Right forelimb (tissue), 1 donor: ENCODE measurements around the gene SCNM1.
"Not testable (repeated sequence)": the region's sequence is repeated elsewhere in the genome, so short reads cannot be mapped to it uniquely, and the experiment has no call there.

Source experiments
- DNase-seq: peaks from one replicate; pipeline ENCODE4 v3.0.0-alpha.2; 2018

Gene SCNM1

GRCh38 chr1:151147132-151147503, 18.8 kb upstream of the SCNM1 start:
- no peak for DNase-seq

GRCh38 chr1:151147665-151148064, 18.3 kb upstream of the SCNM1 start:
- no peak for DNase-seq

GRCh38 chr1:151156515-151156819, 9.5 kb upstream of the SCNM1 start, which contains the start of gene TNFAIP8L2:
Gene TNFAIP8L2, plus strand, starts transcription at chr1:151156649. Its CDS starts 2,049 bp downstream, at chr1:151158698.
- DNase-seq = no peak

- no peak for DNase-seq
Observed at GRCh38 chr1:151157067-151157531, 8.8 kb upstream of the SCNM1 start.

GRCh38 chr1:151158326-151158725, 7.6 kb upstream of the SCNM1 start:
- no peak for DNase-seq

GRCh38 chr1:151158751-151159251, 7.1 kb upstream of the SCNM1 start:
- no peak for DNase-seq

- DNase-seq = no peak
Observed at GRCh38 chr1:151159373-151159772, 6.6 kb upstream of the SCNM1 start.

GRCh38 chr1:151164732-151165280, 1.1 kb upstream of the SCNM1 start:
- no peak for DNase-seq

GRCh38 chr1:151165281-151165737, 635 bp upstream of the SCNM1 start:
- peak; percentile 74 for DNase-seq

GRCh38 chr1:151166505-151166956, 587 bp downstream of the SCNM1 start:
- DNase-seq = no peak

GRCh38 chr1:151167116-151167515, 1.2 kb downstream of the SCNM1 start:
- DNase-seq = no peak

- no peak for DNase-seq
Observed at GRCh38 chr1:151171190-151171589, 5.2 kb downstream of the SCNM1 start.

- DNase-seq = no peak
Observed at GRCh38 chr1:151175041-151175741, 9.2 kb downstream of the SCNM1 start.

- no peak for DNase-seq
Observed at GRCh38 chr1:151175863-151176262, 9.9 kb downstream of the SCNM1 start, which contains the start of gene TMOD4. Gene TMOD4, minus strand, starts transcription at chr1:151175981. Its CDS starts 1,106 bp downstream, at chr1:151174875.

- no peak for DNase-seq
Observed at GRCh38 chr1:151176514-151177045, 10.6 kb downstream of the SCNM1 start.

GRCh38 chr1:151184211-151184610, 18.3 kb downstream of the SCNM1 start:
- DNase-seq = no peak

- no peak for DNase-seq
Observed at GRCh38 chr1:151187205-151187604, 21.3 kb downstream of the SCNM1 start.

GRCh38 chr1:151188667-151189066, 22.7 kb downstream of the SCNM1 start:
- not testable (repeated sequence) for DNase-seq

GRCh38 chr1:151189637-151190445, 23.9 kb downstream of the SCNM1 start, which contains the start of gene VPS72:
Gene VPS72, minus strand, starts transcription at chr1:151190197. Its CDS starts 76 bp downstream, at chr1:151190121.
- DNase-seq = peak; percentile 89

- no peak for DNase-seq
Observed at GRCh38 chr1:151192047-151192446, 26.1 kb downstream of the SCNM1 start.

GRCh38 chr1:151193304-151193703, 27.4 kb downstream of the SCNM1 start:
- DNase-seq = no peak

- DNase-seq = no peak
Observed at GRCh38 chr1:151193856-151194255, 27.9 kb downstream of the SCNM1 start.
